Right lobe of liver (tissue), 4 donors: ENCODE measurements around the gene CKMT2.

Experiments
- POLR2A ChIP-seq: fragments of 450-650 bp; IDR thresholded peaks from one replicate; pipeline ENCODE4 v1.6.1; 2017; ENCODE audit warnings: antibody characterized with exemption, mild to moderate bottlenecking
- TF ChIP-seq, protein P1 (sequence below), 4 donors: fragments of 200-600 bp in 3 of 4; fragments of 450-650 bp in 1 of 4; IDR thresholded peaks; one replicate each; pipeline versions ENCODE4 v1.5.1 to v1.8.0; 2016 to 2022; ENCODE audit warnings: antibody characterized with exemption in 4 of 4, mild to moderate bottlenecking in 2 of 4
- donor health status: DM: no; HTN: no; CAD: no.
- donor health status: DM: no; HTN: no; CAD: no.
- donor health status: DM: no; HTN: yes; CAD: no.

DNA sequence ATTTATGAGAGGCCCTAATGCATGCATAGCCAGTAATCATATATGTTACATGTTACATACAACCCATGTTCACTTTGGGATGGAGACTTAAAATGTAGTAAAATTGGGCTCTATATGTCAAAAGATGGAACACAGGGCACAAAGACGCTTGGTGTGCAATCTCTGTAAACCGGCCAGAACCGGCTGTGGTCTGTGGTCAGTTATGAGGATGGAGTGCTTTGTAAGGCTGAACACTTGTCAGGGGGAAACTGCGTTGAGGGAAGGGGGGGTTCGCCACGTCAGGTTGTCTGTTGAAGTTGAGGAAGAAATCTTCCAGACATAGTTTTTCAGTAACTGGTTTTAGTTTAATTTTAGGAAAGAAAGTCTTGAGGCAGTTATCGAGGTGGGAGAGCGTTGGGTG is 2.7 kb upstream of the CKMT2 start:
- no peak for TF ChIP-seq POLR2A
- TF ChIP-seq, protein P1, sequence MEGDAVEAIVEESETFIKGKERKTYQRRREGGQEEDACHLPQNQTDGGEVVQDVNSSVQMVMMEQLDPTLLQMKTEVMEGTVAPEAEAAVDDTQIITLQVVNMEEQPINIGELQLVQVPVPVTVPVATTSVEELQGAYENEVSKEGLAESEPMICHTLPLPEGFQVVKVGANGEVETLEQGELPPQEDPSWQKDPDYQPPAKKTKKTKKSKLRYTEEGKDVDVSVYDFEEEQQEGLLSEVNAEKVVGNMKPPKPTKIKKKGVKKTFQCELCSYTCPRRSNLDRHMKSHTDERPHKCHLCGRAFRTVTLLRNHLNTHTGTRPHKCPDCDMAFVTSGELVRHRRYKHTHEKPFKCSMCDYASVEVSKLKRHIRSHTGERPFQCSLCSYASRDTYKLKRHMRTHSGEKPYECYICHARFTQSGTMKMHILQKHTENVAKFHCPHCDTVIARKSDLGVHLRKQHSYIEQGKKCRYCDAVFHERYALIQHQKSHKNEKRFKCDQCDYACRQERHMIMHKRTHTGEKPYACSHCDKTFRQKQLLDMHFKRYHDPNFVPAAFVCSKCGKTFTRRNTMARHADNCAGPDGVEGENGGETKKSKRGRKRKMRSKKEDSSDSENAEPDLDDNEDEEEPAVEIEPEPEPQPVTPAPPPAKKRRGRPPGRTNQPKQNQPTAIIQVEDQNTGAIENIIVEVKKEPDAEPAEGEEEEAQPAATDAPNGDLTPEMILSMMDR (IDR thresholded peaks at IDR 0.05): no peak
